Upper lobe of right lung (tissue), 1 donor: Measurements from ENCODE around the gene NACAD. TPM values are rescaled to one million over a fixed set of nuclear protein-coding genes. Genes with fewer than 3 reads are reported as not detected.

Source experiments
- ATAC-seq: fragments of 200-7000 bp; cut with Tn5 transposase; one replicate; pipeline ENCODE4 v1.9.1; 2020; ENCODE audit warnings: mild to moderate bottlenecking, moderate library complexity
- DNase-seq: peaks from one replicate; pipeline ENCODE4 v3.0.0-alpha.2; 2020
- H3K27ac ChIP-seq: fragments of 200-600 bp; one replicate; pipeline ENCODE4 v1.8.0; 2022
- H3K27me3 ChIP-seq: fragments of 200-600 bp; one replicate; pipeline ENCODE4 v1.8.0; 2022; ENCODE audit warnings: mild to moderate bottlenecking
- H3K36me3 ChIP-seq: fragments of 200-600 bp; one replicate; pipeline ENCODE4 v1.8.0; 2022
- H3K4me1 ChIP-seq: fragments of 200-600 bp; one replicate; pipeline ENCODE4 v1.8.0; 2022
- H3K4me3 ChIP-seq: fragments of 200-600 bp; one replicate; pipeline ENCODE4 v1.8.0; 2022; ENCODE audit warnings: mild to moderate bottlenecking
- H3K9me3 ChIP-seq: fragments of 200-600 bp; one replicate; pipeline ENCODE4 v1.8.0; 2022
- CTCF ChIP-seq: fragments of 200-600 bp; IDR thresholded peaks from one replicate; pipeline ENCODE4 v1.8.0; 2022; ENCODE audit warnings: antibody characterized with exemption
- intact Hi-C: fragments of 100-400 bp; cut with DNase I; formaldehyde crosslinking; loops from one replicate; pipeline ENCODE4 v1.11.0; 2022
- total RNA-seq: library from RNA; stranded (reverse); fragmentation: NEBNext Ultra II Directional; extraction: Animal tissue kit (Norgen Biotek cat#: 25700); gene quantifications from one replicate; pipeline ENCODE4 v1.2.1, GENCODE V29; 2021
- donor health status: DM: no; HTN: yes; CAD: no; lungs with severe emphysema.

Gene NACAD
- total RNA-seq, 1 donor from 2014 or later, result 2.3 TPM

- Histone ChIP-seq H3K36me3 (no peaks in the 10 kb centered on the region), H3K27me3 (no peaks in the 10 kb centered on the region), H3K9me3 (no peaks in the 10 kb centered on the region), H3K4me3 (no peak overlapping the region), H3K27ac (no peak overlapping the region), H3K4me1 (no peaks in the 10 kb centered on the region)
- ATAC-seq (no peak), DNase-seq (no peak)
- no peak for TF ChIP-seq CTCF
- intact Hi-C loops, result no loop called here
Observed at GRCh38 chr7:45125193-45125904, 36.6 kb upstream of the NACAD start.

- Histone ChIP-seq H3K4me3 (no peak overlapping the region), H3K4me1 (no peaks in the 10 kb centered on the region), H3K9me3 (no peaks in the 10 kb centered on the region), H3K36me3 (no peaks in the 10 kb centered on the region), H3K27me3 (no peaks in the 10 kb centered on the region), H3K27ac (no peak overlapping the region)
- DNase-seq (no peak), ATAC-seq (no peak)
- intact Hi-C loops, result no loop called here
- no peak for TF ChIP-seq CTCF
Observed at GRCh38 chr7:45123913-45124710, 35.3 kb upstream of the NACAD start.

- no peaks in the 10 kb centered on the region for H3K4me1 ChIP-seq
- TF ChIP-seq CTCF, result no peak
- H3K27ac ChIP-seq, result no peak overlapping the region
- no peaks in the 10 kb centered on the region for H3K36me3 ChIP-seq
- no peak for DNase-seq
- no peak overlapping the region for H3K4me3 ChIP-seq
- no peaks in the 10 kb centered on the region for H3K9me3 ChIP-seq
- no peak for ATAC-seq
- no peaks in the 10 kb centered on the region for H3K27me3 ChIP-seq
- intact Hi-C loops, result no loop called here
Observed at GRCh38 chr7:45122975-45123860, 34.4 kb upstream of the NACAD start.

- Histone ChIP-seq H3K36me3 (no peaks in the 10 kb centered on the region), H3K4me3 (no peak overlapping the region), H3K27ac (no peak overlapping the region), H3K9me3 (no peaks in the 10 kb centered on the region), H3K27me3 (no peaks in the 10 kb centered on the region), H3K4me1 (no peaks in the 10 kb centered on the region)
- no peak for TF ChIP-seq CTCF
- no peak for ATAC-seq
- intact Hi-C loops, result no loop called here
- DNase-seq, result no peak
Observed at GRCh38 chr7:45119550-45119949, 30.8 kb upstream of the NACAD start.

- no peaks in the 10 kb centered on the region for H3K4me1 ChIP-seq
- no peak for ATAC-seq
- H3K36me3 ChIP-seq, result no peaks in the 10 kb centered on the region
- DNase-seq, result no peak
- no peak overlapping the region for H3K27ac ChIP-seq
- no peaks in the 10 kb centered on the region for H3K9me3 ChIP-seq
- no peak overlapping the region for H3K4me3 ChIP-seq
- no peaks in the 10 kb centered on the region for H3K27me3 ChIP-seq
- TF ChIP-seq CTCF, result no peak
- intact Hi-C loops, result no loop called here
Observed at GRCh38 chr7:45118889-45119331, 30.1 kb upstream of the NACAD start.
